A673 (cell line): ENCODE results near the gene UBXN6. TPM values are rescaled to one million over a fixed set of nuclear protein-coding genes. Genes with fewer than 3 reads are reported as not detected.
A peak's percentile ranks its signal among the peaks of the same experiment; 100 is the strongest.

Source experiments
- BruUV-seq: library from RNA; stranded (reverse); fragments of 400-500 nt; replicated peaks from 2 replicates; lab custom pipeline; 2021; lab: Mats Ljungman, UMichigan
- CTCF ChIA-PET: fragments of 300-600 bp; sonication (Branson Sonifier 250); formaldehyde crosslinking; loops from one replicate; lab custom pipeline; 2022; ENCODE audit warnings: antibody characterized with exemption; lab: Charles Lee
- POLR2A ChIA-PET: fragments of 300-600 bp; sonication (Branson Sonifier 250); formaldehyde crosslinking; loops from one replicate; lab custom pipeline; 2022; ENCODE audit warnings: antibody characterized with exemption; ENCODE audit not compliant: low non-redundant PET; lab: Charles Lee
- DNase-seq: peaks from one replicate; pipeline ENCODE4 v3.0.0-alpha.2; 2015; ENCODE audit warnings: low spot score
- H3K27ac ChIP-seq: fragments of 200-600 bp; sonication (generic); 2 replicates; pipeline ENCODE4 v1.5.1; 2016; ENCODE audit warnings: mixed run types, low read depth, mild to moderate bottlenecking, mixed read lengths, antibody characterized with exemption, low read length; ENCODE audit not compliant: poor library complexity, severe bottlenecking
- H3K27me3 ChIP-seq: fragments of 200-600 bp; sonication (generic); replicated peaks from 2 replicates; pipeline ENCODE4 v1.6.1; 2017; ENCODE audit warnings: mixed run types, low read depth, mild to moderate bottlenecking, mixed read lengths, antibody characterized with exemption, low read length; ENCODE audit not compliant: insufficient read depth, poor library complexity
- H3K36me3 ChIP-seq: fragments of 200-600 bp; sonication (generic); 2 replicates; pipeline ENCODE4 v1.6.1; 2016; ENCODE audit warnings: mixed run types, mild to moderate bottlenecking, mixed read lengths, antibody characterized with exemption, low read length; ENCODE audit not compliant: insufficient read depth, poor library complexity, severe bottlenecking
- H3K4me1 ChIP-seq: fragments of 200-600 bp; sonication (generic); 2 replicates; pipeline ENCODE4 v1.6.1; 2017; ENCODE audit warnings: mixed run types, mild to moderate bottlenecking, mixed read lengths, antibody characterized with exemption, low read length; ENCODE audit not compliant: insufficient read depth, poor library complexity, severe bottlenecking
- H3K4me3 ChIP-seq: fragments of 200-600 bp; sonication (generic); 2 replicates; pipeline ENCODE4 v1.5.1; 2016; ENCODE audit warnings: low read depth, mixed run types, mild to moderate bottlenecking, mixed read lengths, low read length; ENCODE audit not compliant: poor library complexity, severe bottlenecking
- H3K9me3 ChIP-seq: fragments of 200-600 bp; sonication (generic); 2 replicates; pipeline ENCODE4 v1.6.1; 2016; ENCODE audit warnings: mixed run types, low read depth, mild to moderate bottlenecking, mixed read lengths, antibody characterized with exemption, low read length; ENCODE audit not compliant: poor library complexity, severe bottlenecking
- EZH2 ChIP-seq: fragments of 200-600 bp; sonication (generic); IDR thresholded peaks from 2 replicates; pipeline ENCODE4 v1.6.1; 2017; ENCODE audit warnings: borderline replicate concordance, low read depth, mild to moderate bottlenecking, mixed read lengths, antibody characterized with exemption, low read length; ENCODE audit not compliant: poor library complexity, severe bottlenecking
- intact Hi-C: fragments of 100-400 bp; cut with micrococcal nuclease; formaldehyde crosslinking; loops from one replicate; pipeline ENCODE4 v1.10.0; 2022; ENCODE audit not compliant: unreplicated experiment
- total RNA-seq: library from RNA; stranded (reverse); gene quantifications from 2 replicates; pipeline ENCODE4 v1.2.3, GENCODE V29; 2021
- TF ChIP-seq, protein P1 (sequence below): fragments of 300-800, 200-600 bp; sonication (generic); conservative IDR thresholded peaks from 2 replicates; pipeline ENCODE4 v1.5.1; 2017; ENCODE audit warnings: low read depth, mild to moderate bottlenecking, antibody characterized with exemption, low read length, moderate library complexity, mixed read lengths

The UBXN6 gene
- total RNA-seq, 1 experiment from 2014 or later = 49.1 TPM

DNA sequence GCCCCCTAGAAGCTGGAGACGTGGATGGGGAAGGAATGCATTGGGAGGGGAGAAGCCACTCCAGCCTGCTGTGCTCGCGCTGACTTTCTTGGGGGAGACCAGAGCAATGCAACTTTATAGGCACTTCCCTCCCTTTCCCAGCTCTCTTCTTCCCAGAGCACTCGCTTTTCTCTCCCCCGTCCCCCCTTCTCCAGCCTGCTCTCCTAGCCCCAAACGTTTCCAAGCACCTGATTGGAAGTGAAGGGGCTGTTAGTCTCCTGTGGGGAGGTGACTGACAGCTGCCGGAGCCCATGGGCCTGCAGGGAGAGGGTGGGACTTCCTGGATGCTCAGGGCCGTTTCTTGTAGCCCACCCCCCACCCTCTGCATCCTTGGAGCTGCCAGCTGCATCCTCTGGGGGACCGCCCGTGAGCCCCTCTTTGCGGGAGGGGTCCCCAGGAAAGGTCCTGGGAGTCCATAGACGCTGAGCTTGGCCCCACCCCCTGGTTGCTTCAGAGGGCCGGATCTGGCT is 17.0 kb upstream of the UBXN6 start:
- no peaks in the 10 kb centered on the region for H3K9me3 ChIP-seq
- H3K4me3 ChIP-seq = peak overlapping the region; percentile 99
- H3K27me3 ChIP-seq = no peaks in the 10 kb centered on the region
- TF ChIP-seq EZH2 = no peak
- TF ChIP-seq, protein P1, sequence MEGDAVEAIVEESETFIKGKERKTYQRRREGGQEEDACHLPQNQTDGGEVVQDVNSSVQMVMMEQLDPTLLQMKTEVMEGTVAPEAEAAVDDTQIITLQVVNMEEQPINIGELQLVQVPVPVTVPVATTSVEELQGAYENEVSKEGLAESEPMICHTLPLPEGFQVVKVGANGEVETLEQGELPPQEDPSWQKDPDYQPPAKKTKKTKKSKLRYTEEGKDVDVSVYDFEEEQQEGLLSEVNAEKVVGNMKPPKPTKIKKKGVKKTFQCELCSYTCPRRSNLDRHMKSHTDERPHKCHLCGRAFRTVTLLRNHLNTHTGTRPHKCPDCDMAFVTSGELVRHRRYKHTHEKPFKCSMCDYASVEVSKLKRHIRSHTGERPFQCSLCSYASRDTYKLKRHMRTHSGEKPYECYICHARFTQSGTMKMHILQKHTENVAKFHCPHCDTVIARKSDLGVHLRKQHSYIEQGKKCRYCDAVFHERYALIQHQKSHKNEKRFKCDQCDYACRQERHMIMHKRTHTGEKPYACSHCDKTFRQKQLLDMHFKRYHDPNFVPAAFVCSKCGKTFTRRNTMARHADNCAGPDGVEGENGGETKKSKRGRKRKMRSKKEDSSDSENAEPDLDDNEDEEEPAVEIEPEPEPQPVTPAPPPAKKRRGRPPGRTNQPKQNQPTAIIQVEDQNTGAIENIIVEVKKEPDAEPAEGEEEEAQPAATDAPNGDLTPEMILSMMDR = no peak
- H3K27ac ChIP-seq = peak overlapping the region; percentile 88
- ChIA-PET POLR2A (interaction anchor here (0.6 kb wide), 1 partner anchor 178 kb away, joined by 4 read pairs; no protein-coding TSS in a partner anchor), CTCF (interaction anchor here (0.5 to 1.1 kb wide), 3 partner anchors 72 to 485 kb away, joined by 4 to 6 read pairs (median 4); partner anchors contain the start of gene CHAF1A)
- no peaks in the 10 kb centered on the region for H3K4me1 ChIP-seq
- intact Hi-C loops = loop anchor here (5.0 kb wide), 1 partner anchor 72 kb away; the partner anchor contains the start of genes CHAF1A and SH3GL1
- H3K36me3 ChIP-seq = peaks cover 25% of the 10 kb centered on the region
- peak; percentile 85 for DNase-seq
- BruUV-seq = no TSS peak

DNA sequence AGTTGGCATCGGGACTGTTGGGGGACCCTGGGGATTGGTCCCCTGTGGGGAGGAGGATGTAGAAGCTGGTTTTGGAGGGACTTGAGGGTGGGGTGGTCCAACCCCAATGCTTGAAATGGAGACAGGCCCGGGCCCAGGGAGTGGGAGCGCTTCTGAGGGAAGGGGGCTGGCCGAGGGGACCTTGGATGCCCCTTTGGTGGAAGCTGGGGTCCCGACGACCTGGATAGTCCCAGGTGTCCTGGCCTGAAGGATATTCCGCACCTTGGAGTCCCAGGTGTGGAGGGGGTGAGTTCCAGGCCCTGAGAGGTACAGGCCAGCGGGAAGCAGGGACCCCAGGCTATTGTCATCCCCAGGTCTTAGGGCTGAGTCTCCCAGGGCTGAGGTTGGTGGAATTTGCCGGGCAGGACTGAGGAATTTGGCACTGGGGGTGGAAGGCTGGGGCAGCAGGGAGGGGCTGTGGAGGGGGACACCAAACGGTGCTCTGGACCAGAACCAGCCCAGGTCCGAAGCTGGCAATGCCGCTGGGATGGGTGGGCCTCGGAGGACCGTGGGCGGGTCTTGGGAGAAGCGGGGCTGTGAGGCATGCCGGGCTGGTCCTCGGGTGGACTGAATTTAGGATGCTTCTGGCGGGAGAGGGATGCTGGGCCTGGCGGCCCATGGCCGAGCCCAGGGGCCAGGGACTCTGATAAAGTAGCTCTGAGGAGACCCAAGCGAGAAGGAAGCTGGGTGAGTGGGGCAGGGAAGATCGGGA is 16.3 kb upstream of the UBXN6 start:
- no peaks in the 10 kb centered on the region for H3K27me3 ChIP-seq
- H3K27ac ChIP-seq = peak overlapping the region; percentile 88
- H3K4me1 ChIP-seq = no peaks in the 10 kb centered on the region
- ChIA-PET CTCF (interaction anchor here (0.5 to 1.1 kb wide), 3 partner anchors 72 to 485 kb away, joined by 4 to 6 read pairs (median 4); partner anchors contain the start of gene CHAF1A), POLR2A (interaction anchor here (0.6 kb wide), 1 partner anchor 178 kb away, joined by 4 read pairs; no protein-coding TSS in a partner anchor)
- DNase-seq = no peak
- intact Hi-C loops = loop anchor here (5.0 kb wide), 1 partner anchor 72 kb away; the partner anchor contains the start of genes CHAF1A and SH3GL1
- no TSS peak for BruUV-seq
- no peaks in the 10 kb centered on the region for H3K9me3 ChIP-seq
- no peak for TF ChIP-seq EZH2
- TF ChIP-seq, protein P1 = no peak
- H3K36me3 ChIP-seq = peaks cover 19% of the 10 kb centered on the region
- H3K4me3 ChIP-seq = peak overlapping the region; percentile 99

DNA sequence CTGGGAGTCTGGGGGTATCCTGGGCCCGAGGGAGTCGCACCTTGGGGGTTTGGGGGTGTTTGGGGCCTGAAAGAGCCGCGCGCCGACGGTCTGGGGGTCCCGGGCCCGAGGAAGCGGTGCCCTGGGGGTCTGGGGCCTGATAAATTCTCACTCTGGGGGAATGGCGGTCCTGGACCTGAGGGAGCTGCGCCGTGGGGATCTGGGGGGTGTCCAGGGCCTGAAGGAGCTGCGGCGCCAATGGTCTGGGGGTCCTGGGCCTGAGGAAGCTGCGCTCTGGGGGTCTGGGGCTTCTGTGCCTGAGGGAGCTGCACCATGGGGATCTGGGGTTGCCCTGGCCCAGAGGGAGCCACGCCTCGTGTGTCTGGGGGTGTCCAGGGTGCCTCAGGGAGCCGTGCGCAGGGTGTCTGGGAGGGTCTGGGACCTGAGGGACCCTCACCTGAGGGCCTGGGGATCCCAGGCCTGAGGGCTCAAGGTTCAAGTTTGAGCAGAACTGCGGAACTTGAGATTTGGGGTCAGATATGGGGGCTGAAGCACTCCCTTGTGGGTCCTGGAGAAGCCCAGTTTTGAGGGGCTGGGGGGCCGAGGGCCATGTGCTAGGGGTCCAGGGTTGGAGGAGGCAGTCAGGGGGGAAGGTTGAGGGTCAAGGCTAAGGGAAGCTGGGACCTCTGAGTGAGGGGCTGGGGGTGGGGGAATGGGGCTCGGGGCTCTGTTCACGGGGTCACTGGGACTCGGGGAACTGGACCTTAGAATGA is 15.6 kb upstream of the UBXN6 start:
- no peaks in the 10 kb centered on the region for H3K27me3 ChIP-seq
- peak overlapping the region; percentile 99 for H3K4me3 ChIP-seq
- no peaks in the 10 kb centered on the region for H3K4me1 ChIP-seq
- BruUV-seq = no TSS peak
- intact Hi-C loops = loop anchor here (5.0 kb wide), 1 partner anchor 71 kb away; the partner anchor contains the start of genes CHAF1A and SH3GL1
- H3K36me3 ChIP-seq = peaks cover 18% of the 10 kb centered on the region
- TF ChIP-seq, protein P1 = no peak
- no peak for TF ChIP-seq EZH2
- no peaks in the 10 kb centered on the region for H3K9me3 ChIP-seq
- CTCF ChIA-PET = no interaction called here
- no peak for DNase-seq
- POLR2A ChIA-PET = interaction anchor here (0.6 kb wide), 1 partner anchor 226 kb away, joined by 4 read pairs; the partner anchor contains the start of gene YJU2
- peak overlapping the region; percentile 88 for H3K27ac ChIP-seq
